ENCODE measurements around the gene TRIP12.
"Not testable (repeated sequence)": the region's sequence is repeated elsewhere in the genome, so short reads cannot be mapped to it uniquely, and the experiment has no call there.

TRIP12 gene

DNA sequence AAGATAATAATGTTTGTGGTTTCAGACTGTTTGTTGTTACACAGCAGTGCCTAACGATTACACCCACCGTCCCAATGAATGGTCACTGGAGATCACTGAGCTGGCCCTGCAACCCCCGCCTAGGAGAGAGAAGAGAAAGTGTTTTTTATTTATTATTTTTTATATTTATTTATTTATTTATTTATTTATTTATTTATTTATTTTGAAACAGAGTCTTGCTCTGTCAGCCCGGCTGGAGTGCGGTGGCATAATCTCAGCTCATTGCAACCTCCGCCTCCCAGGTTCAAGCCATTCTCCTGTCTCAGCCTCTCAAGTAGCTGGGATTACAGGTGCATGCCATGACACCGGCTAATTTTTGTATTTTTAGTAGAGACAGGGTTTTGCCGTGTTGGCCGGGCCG lies 164.3 kb downstream of the TRIP12 start:
- not testable (repeated sequence) for DNase-seq

DNA sequence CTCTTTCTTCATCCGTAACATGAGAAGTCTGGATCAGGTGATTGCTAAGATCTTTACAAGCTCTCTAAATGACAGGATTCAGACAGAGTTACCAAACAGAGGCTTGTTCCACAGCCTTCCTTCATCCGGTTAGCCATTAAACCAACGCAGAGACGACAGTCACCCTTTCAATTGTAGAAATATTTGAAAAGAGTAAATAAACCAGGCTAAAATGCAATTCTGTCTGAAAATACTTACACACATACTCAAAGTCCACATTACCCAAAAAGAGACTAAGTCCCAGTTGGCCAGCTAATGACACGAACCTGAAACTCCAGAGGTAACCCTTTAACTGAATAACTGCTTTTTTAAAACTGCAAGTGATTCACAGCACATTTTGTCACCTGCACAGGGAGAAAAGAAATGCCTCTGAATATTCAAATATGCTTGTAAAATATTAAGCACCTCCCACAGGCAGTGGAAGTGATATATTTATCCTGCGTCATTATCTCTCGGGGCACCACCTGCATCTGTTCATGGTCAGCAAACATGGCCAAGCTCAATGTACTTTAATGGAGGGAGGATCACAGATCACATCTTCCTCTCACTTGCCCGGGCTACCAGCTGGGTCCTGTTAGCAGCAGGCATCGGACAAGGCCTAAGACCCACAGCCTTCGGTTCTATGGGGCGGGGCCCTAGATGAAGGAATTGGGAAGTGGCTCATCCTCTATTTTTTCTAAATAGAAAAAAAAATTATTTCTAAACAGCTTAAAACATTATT lies 168.7 kb downstream of the TRIP12 start:
- DNase-seq, result no peak

DNA sequence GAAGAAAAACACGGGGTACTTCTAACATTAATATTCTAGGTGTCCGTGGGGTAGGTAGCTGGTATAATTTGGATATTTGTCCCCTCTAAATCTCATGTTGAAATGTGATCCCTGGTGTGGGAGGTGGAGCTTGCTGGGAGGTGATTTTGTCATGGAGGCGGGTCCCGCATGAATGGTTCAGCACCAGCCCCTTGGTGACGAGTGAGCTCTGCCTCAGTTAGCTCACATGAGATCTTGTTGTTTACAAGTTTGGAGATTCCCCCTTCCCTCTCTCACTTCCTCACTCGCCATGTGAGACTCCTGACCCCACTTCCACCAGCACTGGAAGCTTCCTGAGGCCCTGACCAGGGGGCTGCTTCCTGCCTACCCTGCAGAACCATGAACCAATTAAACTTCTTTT lies 172.0 kb downstream of the TRIP12 start:
- no peak for DNase-seq

DNA sequence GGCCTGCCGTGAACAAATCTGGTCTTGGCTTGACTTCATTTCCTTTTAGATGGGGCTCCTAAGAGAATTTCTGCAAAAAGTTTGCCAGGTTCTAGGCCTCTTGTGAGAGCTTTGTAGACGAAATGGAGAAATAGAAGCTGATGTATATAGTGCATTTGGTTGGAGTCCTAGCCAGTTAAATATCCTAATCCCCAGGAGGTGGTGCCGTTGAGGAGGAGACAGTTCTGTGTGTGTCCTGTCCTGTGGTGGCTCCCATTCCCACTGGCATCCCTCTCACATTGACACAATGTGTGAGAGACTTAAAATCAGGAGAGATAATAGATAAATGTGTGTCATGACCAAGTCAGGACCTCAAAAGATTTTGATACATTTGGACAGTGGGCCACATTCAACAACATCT lies 172.9 kb downstream of the TRIP12 start:
- no peak for DNase-seq

DNA sequence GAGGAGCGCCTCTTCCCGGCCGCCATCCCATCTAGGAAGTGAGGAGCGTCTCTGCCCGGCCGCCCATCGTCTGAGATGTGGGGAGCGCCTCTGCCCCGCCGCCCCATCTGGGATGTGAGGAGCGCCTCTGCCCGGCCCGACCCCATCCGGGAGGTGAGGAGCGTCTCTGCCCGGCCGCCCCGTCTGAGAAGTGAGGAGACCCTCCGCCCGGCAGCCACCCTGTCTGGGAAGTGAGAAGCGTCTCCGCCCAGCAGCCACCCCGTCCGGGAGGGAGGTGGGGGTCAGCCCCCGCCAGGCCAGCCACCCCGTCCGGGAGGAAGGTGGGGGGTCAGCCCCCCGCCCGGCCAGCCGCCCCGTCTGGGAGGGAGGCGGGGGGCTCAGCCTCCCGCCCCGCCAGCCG lies 179.1 kb downstream of the TRIP12 start:
- not testable (repeated sequence) for DNase-seq

DNA sequence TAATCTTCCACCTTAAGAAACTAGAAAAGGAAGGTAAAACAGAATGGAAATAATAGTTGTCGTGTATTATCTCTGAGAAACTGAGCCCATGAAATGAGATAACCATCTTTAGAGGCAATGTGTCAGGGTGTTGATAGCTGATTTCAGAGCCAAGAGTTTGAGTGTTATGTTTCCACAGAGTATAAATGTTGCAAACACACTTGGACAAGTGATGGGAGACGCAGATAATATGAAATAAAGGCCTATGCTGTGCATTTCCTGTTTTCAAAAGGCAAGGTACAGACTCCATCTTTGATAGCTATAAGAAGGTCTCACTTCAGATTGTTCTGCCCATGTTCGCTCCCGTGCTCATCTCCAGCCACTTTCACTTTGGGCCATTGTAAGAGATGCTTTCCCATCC lies 181.5 kb downstream of the TRIP12 start:
- peak; percentile 55 for DNase-seq

DNA sequence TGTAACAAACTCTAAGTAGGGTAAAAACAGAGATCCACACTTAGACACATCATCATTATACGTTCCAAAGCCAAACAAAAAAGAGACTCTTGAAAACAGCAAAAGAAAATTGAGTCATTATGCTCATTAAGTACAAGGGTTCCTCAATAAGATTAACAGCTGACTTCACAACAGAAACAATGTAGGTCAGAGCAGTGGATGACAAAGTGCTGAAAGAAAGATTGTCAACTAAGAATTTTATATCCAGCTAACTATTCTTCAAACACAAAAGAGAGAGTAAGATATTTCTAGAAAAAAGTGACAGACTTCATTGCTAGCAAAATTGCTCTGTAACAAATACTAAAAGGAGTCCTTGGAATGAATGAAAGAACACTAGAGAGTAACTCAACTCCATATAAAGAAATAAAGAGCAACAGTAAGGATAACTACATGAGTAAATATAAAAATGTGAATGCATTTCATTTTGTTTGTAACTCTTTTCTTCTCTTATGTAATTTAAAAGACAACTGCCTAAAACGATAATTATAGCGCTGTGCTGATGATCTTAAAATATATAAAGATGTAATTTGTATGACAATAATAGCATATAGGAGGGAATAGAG lies 183.7 kb downstream of the TRIP12 start:
- DNase-seq, result no peak

DNA sequence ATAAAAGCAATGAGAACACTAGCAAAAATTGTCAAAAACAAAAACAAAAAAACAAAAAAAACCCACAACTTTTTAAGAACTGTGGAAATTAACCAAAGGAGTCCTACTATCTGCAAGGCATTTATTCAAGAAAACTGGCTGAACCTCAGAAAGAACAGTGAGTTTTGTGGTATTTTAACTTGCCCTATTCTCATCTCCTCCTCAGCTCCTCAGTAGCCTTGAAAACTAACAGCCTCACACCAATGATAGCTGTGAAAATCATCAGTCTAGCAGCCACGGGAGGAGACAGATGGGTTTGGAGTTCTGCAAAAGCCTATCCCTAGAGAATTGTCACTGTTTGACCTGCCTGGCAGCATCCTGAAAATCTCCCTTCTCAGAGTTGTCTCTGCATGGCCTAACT lies 187.4 kb downstream of the TRIP12 start:
- DNase-seq, result no peak

DNA sequence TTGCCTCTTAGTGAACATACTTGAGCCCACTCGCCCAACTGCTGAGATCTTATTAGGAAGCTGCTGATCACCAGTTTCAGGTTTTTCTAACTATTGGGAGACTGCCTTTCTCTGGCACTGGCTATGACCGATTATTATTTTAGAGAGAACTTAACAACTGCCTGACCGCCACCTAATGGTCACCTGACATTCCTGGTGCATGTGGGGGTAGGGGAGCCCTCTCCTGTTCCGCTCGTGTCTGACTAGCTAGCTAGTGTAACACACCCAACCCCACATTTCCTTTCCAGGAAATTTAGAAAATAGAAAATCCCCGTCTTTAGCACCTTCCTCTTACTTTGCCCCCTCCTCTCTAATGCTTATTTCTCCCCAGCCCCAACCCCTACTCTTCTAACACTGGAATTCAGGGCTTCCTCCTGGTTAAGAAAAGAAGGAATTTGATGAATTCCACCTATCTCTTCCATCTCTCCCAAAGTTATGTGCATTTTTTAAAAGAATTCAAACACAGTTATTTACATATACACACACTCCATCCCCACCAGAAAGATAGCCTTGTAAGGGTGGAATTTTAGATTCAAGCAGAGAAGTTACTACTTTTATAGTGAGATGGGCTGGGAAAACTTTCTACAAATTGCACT lies 188.1 kb downstream of the TRIP12 start:
- no peak for DNase-seq

DNA sequence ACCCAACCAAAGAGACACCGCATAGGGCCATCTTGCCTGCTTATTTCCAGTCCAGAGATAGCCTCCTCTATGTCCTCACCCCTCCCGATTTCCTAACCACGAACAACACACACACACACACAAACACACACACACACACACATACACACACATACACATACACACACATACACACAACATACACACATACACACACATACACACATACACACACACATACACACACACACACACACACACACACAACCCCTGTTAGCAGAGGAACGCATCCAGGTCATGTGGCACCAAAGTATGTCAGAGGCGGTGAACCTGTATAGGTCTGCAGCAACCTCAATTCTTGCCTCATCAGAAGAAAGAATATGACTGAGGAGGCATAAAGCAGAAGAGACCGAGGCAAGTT lies 188.9 kb downstream of the TRIP12 start:
- DNase-seq, result no peak

DNA sequence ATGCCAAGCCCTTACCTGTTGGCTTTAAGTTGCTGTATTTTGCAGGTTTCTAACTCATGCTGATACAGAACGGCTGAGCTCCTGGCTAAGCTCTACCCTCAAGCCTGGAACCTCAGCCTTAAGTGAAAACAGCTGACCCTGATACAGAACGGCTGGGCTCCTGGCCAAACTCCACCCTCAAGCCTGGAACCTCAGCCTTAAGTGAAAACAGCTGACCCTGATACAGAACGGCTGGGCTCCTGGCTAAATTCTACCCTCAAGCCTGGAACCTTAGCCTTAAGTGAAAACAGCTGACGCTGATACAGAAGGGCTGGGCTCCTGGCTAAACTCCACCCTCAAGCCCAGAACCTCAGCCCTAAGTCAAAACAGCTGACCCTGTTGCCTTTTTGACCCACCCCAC lies 189.9 kb downstream of the TRIP12 start:
- DNase-seq, result peak; percentile 26

DNA sequence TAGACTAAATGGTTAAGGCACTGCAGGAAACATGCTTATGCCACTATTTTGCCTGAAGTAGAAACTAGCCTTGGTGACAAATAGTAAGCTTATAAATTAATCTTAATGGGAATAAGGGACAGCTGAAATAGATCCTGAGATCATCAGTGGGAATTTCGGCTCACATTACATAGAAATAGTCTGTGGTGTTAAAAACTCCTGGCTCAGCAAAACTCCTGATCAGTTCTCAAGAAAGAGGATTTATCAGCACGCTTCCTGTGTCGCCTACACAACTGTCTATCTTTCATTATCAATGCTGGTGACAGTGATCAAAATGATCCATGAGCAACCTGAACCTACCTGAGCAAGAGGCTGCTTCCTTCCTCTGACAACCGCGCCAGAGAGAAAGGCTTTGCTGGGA lies 190.4 kb downstream of the TRIP12 start:
- DNase-seq, result no peak

DNA sequence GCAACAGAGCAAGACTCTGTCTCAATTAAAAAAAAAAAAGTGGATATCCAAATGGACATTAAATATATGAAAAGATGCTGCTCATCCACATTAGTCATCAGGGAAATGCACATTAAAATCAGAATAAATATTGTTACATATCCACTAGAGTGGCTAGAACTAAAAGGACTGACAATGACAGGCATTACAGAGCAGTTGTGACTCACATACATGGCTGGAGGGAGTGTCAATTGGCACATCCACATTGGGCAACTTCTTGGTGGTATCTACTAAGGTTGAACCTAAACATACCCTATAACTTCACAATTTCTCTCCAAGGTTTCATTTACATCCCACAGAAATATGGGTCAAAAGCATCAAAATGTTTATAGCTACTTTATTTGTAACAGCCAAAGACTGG lies 193.4 kb downstream of the TRIP12 start:
- DNase-seq, result no peak

DNA sequence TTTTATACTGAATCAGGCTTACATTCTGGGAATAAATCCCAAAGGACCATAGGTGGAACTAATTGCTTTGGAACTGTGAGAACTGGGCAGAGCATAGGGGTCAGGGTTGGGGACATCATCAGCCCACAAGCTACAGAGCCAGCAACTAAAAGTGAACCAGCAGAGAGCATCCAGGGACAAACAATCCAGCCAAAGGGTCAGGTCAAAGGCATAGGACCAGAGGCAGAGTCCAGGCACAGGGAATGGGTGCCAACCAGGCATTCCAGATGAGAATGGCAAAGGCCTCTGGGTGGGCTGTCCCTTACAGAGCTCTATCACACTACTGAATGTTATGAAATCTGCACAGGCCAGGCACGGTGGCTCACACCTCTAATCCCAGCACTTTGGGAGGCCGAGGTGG lies 195.2 kb downstream of the TRIP12 start:
- no peak for DNase-seq

DNA sequence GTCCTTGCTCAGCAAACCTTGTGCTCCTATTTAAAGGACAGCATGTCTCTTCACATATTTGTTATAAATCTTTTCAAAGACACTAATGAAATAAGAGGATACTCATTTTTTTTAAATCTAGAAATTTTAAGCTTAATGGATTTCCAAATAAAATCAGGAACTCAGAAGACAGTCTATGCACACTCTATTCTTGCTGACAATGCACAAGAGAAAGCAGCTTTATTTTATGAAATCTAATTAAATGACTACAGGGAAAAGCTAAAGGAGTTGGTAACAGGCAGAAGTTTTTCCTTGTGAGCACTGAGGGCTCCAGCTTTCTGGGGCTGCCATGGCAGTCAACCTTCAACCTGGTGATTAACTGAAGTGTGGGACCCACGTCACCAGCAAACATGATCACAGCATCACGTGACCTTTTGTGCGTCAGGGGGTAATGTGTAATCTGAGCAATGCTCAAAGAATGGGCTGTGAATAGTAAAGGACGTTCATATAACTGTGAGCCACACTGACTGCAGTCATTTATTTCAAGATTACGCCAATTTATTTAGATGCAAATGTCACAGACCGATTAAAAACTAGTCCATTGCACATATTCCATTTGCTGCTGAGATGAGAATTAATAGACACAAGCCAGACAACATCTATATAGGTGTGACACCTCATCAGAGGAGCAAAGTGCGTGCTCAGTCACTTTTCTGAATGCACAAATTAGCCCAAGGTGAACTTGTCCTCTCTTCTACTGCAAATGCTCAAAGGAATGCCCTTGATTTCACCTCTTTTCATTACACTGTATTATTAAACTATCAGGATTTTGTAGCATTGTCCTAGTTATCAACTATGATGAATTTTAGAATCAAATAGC lies 195.9 kb downstream of the TRIP12 start:
- DNase-seq, result no peak

DNA sequence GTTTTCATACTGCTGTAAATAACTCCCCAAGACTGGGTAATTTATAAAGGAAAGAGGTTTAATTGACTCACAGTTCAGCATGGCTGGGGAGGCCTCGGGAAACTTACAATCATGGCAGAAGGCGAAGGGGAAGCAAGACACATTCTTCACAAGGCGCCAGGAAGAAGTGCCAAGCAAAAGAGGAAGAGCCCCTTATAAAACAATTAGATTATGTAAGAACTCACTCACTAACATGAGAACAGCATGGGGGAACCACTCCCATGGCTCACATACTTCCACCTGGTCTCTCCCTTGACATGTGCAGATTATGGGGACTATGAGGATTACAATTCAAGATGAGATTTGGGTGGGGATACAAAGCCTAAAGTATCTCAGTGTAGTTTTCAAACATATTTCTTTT lies 198.6 kb downstream of the TRIP12 start:
- peak; percentile 25 for DNase-seq

DNA sequence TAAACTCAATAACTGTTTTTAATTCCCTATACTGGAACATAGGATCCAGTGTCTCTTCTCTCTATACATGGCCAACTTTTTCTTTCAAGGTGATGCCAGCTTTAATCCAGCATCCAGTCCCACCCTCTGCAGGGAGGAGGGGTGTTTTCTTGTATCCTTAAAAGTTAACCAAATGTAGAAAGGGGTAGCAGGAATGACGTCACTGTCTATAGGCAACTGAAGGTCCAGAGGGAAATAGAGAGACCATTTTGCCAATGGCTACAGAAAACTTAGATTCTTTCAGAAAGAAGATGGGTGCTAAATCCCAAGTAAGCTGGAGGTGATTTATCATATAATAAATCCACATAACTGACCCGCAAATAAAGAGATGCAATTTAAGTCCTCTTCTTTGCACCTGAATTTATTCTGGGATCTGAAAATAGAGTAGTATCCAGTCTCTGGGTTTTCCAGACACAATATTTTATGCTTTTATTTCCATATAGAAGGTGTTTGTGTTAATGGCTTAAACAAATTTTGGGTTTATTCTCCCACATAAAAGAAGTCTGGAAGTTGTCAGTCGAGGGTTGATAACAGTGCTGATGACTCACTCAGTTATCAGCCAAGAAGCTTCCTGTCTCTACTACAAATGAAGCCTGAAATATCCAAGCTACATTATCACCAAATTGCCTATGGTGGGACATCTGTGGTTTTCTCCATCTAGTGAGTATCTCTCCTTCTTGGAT lies 201.7 kb downstream of the TRIP12 start:
- DNase-seq, result peak; percentile 43

DNA sequence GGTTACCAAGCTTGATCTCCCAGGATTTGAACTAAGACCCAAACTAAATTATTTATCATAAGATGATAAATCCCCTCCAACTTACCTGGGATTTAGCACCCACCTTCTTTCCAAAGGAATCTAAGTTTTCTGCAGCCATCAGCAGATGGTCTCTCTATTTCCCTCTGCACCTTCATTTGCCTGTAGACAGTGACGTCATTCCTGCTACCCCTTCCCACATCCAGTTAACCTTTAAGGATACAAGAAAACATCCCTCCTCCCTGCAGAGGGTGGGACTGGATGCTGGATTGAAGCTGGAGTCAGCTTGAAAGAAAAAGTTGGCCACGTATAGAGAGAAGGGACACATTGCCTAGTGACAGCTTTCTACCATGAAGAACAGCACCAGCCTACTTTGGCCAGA lies 203.8 kb downstream of the TRIP12 start:
- no peak for DNase-seq

DNA sequence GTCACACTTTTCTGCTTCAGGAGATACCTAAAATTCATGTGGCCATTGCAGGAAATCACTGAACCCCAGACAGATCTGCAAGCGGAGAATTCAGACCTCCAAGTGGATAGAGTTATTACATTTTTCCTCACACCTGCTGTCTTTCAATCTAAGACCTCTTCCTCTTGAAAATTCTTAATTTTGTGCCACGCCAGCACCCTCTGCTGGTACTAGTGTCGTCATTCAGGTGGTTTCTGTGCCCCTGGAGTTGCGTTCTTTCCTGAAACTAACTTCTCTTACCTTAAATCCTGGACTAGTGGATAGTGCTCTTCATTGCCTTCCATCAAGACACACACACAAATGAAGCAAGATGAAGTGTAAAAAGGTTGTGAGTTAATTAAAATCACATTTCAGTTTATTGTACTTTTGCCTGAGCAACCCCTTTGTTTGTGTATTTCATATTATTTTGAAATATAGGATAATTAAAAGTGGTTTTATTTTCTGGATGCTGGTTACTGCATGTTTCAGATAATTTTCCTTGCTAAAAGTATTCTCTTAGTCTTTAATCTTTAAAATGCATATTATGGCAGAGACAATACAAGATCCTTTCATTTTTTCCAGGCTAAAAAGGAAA lies 205.8 kb downstream of the TRIP12 start:
- peak; percentile 69 for DNase-seq

DNA sequence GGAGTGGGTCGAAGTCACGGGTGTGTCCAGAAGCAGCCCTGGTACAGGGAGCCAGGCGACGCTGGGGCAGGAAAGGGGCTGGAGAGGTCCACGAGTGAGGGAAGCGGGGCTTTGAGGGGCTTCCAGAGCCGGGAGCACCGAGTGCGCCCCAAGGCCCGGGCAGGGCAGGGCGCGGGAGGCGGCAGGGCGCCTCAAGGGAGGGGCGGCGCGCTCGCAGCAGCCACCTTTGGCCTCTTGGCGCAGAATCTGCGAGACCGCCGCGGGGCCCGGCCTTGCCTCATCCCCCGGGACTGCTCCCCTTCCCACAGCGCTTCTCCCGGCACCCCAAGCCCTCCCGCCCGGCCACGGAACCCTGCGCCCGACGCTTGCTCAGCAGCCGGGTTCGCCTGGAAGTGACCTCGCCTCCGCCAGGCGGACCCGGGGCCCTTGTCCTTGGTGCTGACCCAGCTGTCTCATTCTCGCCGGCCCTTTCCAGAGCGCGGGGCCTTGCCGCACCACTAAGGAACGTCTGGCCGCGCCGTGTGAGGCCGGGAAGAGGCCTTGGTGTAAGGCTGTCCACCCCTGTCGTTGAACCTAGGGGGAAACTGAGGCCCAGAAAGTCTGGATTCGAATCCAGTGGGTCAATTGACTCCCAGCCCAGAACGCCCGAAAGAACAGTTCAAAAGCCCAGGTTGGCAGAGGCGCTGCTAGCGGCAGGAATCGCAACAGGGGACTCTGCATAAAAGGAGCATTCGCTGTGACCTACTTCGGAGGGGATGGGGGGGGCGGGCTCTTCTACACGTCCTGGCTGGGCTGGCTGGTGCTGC lies 206.9 kb downstream of the TRIP12 start:
- peak; percentile 75 for DNase-seq

DNA sequence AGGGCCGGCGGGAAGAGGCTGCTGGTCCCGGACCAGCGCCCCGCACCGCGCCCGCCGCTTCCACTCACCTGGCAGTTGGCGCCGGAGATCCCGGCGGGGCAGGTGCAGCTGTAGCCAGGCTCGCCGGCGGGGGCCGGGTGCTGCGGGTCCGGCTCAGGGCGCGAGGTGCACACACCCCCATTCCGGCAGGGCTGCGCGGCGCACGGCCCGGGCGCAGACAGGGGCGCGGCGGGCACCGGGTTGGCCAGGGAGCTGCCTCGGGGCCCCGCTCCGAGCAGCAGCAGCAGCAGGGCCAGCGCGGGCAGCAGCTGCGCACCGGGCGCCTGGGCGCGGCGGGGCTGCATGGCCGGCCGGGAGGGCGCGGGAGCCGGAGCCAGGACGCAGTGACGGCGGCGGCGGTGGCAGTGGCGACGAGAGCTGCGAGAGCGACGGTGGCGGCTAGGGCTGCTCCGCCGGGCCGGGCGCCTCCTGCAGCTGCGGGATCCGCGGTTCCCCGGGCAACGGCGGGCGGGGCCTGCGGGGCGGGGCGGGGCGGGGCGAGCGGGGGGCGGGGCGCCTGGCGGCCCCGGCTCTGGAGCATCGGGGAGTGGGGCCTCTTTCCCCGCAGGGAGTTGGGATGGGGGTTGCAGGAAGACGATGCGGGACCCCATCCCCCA lies 207.6 kb downstream of the TRIP12 start, which contains the start of gene DNER:
DNER (minus strand) TSS at position 476 of the 656 bp plus-strand sequence; CDS start at position 344, 132 bp downstream.
- DNase-seq, result peak; percentile 61
